HG03064 (cell line): Measurements from ENCODE around the gene LCN1.

Experiments
- ATAC-seq: cut with Tn5 transposase; IDR thresholded peaks from one replicate; pipeline ENCODE4 v1.9.1; 2021; ENCODE audit warnings: low read depth; ENCODE audit not compliant: unreplicated experiment

Gene LCN1

DNA sequence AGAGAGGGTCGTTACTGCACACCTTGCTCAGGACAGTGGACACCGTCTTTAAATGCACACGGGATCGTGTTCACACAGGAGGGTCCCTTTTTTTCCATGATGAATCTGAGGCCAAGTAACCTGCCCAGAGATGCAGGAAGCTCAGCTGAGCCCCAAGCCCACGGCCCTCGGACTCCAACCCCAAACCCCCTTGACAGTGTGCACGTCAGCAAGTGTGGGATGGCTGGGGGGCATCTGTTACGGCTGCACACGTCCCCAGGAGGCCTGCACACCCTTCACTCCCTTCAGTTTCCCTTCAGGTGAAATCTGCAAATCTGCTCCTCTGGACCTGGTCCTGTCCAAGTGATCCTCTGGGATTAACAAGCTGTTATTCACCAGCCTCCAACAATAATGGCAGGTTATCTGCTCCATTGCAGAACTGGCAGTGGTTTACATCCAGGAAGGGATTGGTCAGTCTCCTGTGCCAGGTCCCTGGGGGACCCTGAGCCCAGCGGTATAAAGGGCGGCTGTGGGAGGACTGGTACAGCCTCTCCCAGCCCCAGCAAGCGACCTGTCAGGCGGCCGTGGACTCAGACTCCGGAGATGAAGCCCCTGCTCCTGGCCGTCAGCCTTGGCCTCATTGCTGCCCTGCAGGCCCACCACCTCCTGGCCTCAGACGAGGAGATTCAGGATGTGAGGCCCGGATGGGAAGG lies at the start of gene LCN1:
TSS of gene LCN1 (plus strand) at position 525 of the 692 bp plus-strand sequence. CDS start at position 583, 58 bp downstream.
- ATAC-seq, result no peak

DNA sequence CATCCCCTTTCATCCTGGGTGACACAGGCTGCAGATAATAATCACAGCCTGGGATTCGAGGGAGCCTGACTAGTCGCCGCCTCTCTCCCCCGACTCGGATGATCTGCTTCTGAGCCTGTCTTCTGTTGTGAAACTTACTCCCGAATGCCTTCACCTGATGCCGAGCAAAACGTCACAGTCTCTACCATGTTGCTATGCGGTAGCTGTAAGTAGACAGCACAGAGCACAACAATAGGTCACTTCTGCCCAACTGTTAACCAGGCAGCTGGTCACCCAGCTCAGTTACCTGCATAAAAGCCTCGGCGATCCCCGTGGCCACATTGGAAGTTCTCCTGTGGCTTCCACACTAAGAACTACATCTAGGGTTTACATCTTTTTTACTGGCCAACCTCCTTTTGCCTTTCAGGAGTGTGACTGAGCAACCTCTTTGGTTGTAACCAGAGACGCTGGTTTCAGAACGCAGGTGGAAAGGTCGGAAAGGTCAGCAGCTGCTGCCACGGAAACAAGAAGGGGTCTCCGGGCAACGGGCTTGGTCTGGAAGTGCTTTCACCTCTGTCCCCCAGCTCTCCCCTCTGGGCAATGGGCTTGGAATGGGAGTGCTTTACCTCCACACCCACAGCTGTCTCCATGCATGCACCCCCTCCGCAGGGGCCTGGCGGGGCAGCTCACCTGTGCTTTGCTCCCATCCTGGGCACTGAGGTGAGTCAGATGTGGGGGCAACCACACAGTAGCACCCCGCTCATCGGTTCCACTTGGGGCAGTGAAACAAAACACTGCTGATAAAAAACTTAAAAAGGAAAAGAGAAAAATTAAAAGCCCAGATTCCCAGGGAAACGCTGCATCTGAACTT lies 49.2 kb upstream of the LCN1 start:
- no peak for ATAC-seq

DNA sequence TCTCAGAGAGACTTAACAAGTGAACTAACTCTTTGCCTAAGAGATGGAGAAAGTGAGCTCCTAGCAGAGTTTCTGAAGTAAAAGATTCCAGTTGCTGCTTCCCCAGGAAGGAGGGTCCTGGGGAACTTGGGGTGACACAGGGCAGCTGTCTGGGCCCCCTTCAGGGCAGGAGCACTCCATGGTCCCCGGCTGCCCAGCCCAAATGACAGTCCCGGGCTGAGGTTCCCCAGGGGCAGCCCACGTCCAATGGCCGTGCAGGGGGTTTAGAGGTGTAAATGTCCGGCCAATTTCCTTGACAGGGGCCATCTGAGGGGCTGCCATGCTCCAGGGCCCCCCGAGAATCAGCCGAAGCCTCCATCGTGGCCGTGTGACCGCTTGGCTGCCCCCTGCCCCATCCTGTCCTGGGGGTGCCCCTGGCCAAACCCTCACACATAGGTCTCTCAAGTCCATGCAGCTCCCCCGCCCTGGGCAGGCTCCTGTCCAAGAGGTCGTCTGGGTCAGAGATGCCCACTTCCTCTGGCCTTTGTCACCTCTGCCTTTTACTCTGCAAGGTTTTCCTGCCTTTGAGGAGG lies 47.2 kb upstream of the LCN1 start:
- no peak for ATAC-seq

DNA sequence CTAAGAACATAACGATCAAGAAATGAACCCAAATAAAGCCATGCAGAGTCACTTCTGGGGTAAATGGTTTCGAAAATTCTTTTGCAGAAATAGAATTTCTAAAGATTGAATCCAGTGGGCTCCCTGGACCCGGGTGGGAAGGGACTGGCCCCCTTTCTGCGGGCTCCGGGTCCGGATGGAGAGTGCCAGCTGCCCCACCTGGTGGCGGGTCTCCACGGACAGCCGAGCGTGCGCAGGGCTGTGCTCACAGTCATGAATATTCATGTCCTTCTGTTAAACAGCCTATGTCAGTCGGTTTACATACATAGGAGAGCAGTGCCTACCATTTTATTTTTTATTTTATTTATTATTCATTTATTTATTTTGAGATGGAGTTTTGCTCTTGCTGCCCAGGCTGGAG lies 46.3 kb upstream of the LCN1 start:
- ATAC-seq, result no peak

DNA sequence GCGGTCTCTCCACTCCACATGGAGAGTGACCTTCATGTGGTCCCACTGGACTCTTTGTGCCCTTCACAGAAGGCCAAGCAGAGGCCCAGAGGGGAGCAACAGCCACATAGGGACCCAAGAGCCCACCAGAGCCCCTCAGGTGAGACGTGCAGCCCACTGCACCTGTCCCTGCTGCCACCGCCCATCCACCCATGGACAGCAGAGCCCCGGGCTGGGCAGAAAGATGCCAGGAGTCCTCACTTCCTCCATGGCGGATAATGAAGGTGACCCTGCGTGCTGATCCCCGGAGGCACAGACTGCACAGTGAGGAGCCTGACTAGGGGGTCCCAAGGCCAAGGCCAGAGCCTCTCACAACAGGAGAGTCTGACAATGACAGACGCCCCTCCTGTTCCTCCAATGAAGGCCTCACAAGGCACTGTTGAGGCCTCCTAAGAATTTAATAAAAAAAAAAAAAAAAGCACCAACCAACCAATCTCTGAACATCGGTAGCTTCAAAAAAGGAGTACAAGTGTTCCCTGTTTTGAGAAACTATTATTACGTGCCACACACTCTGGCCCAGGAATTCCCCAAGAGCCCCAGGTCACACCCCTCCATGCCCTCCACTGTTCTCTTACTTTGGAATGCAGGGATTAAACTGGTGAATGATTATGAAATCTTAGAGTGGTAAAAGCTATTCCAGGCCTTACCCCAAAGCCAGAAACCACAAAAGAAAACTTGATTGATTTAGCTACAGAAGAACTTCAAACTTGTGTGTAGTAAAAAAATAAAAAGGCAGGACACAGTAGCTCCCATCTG lies 44.5 kb upstream of the LCN1 start:
- no peak for ATAC-seq

DNA sequence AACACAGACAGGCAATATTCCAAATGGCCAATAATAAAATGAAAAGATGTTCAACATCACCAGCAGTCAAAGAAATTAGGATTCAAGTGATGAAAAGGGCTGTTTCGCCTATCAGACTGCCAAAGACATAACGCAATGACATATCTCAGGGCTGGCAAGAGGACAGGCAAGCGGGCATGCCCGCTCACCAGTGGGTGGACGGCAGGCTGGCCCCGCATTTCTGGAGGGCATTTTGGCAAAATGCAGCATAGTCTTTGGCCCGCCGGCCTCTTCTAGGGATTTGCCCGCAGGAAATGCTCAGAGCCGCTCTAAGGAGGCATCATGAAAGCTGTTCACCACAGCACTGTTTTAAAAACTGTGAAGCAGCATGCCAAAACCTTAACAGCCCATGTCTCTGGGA lies 43.0 kb upstream of the LCN1 start:
- no peak for ATAC-seq

DNA sequence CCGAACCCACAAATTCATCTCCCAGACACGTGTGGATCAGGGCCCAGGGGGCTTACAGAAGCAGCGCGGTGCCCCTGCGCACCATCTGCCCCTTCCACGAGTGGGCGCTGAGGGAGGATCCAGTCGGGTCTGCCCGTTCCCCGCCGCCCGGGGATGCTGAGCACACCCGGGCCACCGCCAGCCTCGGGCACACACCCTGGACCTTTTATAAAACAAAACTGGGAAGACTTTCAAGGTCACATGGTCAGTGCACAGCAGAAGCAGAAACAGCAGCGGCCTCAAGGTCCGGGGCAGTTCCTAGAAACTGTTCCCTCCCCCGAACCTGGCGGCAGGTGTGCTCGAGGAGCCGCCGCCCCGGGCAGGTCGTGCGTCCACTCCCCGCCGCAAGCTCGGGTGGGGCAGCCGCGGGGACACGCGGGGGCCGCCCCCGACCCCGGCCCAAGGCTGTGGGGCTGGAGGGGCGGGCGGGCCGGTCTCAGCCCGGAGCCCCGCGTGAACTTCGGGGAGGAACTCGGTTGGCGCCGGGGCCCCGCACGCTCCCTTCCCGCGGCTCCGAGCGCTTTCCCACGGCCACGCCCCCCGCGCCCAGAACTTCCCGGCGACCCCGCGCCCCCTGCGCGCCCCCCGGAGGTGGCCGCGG lies 42.3 kb upstream of the LCN1 start:
- no peak for ATAC-seq

DNA sequence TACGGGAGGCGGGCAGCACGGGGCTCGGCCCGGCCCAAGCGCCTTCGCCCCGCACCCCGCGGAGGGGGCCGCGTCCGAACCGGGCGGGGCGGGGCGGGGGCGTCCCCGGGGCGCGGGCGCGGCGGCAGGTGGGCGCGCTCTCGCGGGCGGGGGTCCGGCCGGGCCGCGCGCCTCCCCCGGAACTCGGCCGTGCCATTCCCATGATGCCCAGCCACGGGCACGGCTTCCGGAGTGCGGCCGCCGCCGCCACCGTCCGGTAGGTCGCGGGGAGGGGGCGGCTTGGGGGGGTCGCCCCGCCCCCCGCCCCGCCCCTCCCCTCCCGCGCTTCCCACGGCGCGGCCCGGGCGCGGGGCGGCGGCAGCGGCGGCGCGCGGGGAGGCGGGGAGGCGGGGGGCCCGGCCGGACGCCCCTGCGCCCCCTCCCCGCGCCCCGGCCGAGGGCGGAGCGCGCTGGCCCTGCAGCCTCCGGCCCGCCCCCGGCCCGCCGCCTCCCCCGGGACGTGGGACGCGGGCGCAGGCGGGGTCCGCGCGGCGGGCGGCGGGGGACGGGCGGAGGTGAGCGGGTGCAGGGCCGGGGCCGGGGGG lies 41.7 kb upstream of the LCN1 start, which contains the start of gene PPP1R26:
TSS of gene PPP1R26 (plus strand) at position 314 of the 584 bp plus-strand sequence. CDS start 4,729 bp downstream, outside the sequence.
- no peak for ATAC-seq

DNA sequence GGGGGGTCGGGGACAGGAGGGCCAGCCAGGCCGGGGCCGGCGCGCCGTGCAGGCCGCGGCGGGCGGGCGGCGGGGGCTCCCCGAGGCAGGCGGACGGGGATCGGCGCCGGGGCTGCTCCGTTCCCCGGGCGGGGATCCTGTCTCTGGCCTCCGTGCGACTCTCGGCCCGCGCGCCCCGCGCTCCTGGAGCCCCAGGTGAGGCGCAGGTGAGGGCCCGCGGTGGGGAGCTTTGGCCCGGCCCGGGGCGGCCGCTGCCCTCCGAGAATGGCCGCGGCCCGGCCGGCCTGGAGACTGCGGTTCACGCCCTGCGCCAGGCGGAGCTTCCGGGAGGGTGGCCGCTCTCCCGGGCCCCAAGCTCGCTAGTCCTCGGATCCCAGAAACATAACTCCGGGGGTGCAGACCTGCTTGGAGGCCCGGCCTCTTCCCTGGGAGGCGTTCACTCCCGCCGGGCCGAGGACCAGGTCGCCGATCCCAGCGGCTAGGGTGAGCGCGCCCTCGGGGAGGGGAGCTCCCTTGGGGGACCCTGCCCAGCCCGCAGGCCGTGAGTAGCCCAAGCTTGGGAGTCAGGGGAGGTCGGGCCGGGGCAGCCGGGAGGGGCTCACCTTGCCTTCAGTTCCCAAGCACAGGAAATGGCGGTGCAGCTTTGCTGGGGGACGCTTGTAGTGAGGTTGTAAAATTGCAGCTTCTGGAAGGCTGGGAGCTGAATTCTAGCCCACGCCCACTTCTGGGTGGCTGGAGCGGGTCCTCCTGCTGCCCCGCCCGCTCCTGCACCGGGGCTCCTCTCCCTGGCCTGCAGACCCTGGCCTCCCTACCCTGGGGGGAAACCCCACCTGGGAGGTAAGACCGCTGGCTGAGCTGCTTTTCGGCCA lies 40.9 kb upstream of the LCN1 start:
- no peak for ATAC-seq

DNA sequence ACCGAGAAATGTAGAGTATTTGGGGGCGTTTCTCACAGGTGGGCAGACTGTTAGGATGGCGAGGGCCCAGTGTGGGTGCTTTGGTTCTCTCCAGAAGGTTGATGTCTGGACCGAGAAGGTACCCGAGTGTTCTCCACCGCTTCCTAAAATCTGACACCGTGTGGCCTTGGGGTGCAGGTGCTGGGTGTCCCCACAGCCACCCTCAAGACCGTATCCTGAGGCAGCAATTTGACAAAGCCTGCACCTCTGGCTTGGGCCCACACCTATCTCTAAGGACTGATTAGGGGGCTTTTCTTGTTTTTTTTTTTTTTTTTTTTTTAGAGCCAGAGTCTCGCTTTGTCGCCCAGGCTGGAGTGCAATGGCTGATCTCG lies 40.3 kb upstream of the LCN1 start:
- no peak for ATAC-seq

DNA sequence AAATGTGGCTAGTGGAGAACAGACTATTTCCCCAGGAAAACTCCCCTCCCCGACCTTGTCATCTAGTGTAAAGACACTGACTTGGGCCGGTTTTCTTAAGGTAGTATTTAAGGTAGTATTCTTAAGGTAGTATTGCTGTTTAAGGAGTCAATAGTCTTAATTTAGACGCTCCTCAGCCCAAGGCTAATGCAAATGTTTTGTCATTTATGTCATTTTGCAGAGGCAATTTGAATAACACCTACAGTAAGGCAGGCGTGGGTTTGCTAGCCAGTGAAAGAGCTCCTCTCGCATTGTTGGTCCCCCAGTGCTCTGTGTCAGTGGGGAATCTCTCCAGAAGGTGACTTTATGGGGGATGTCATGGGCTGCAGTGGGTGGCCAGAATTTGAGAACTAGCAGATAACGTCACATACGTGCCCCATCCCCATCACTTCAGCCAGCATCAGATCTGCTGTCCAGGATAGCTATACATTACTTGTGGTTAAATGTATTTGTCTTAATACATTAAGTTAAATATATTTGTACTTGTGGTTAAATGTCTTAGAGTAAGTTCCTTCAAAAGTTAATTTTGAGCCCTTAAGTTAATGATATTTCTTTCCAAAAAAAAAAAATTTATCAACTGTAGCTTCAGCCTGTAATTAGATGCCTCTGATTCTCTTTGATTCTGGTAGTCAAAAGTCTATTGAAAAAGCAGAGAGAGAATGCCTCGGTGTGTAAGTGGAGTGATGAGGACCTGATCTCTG lies 39.1 kb upstream of the LCN1 start:
- no peak for ATAC-seq

DNA sequence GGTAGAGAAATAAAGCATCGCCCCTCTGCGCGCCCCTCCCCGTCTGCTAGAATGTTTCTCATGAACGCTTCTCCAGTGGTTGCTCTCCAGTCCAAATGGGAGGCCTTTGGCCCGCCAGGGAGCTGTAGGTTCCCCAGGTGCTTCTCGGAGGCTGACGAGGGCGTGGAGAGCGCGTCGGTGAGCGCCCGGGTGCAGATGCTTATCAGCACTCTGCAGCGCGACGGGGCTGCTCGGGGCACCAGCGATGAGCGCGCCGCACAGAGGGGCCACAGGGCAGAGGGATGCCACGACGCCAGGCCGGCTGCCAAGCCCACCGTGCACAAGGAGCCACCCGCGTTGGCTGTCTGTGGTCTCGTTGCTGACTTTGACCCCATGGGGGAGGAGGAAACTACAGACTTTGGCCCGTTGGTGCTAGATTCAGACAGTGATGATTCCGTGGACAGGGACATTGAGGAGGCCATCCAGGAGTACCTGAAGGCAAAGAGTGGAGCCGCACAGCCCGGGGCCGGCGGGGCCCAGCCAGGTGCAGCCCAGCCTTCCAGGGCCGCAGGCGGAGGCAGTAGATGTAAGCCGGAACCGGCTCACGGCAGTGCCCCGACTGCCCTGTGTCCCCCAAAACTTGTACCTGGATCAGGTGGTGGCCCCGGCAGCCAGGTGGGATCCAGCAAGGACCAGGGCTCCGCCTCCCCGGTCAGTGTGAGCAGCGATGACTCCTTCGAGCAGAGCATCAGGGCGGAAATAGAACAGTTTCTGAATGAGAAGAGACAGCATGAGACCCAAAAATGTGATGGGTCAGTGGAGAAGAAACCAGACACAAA lies 36.6 kb upstream of the LCN1 start:
- no peak for ATAC-seq

DNA sequence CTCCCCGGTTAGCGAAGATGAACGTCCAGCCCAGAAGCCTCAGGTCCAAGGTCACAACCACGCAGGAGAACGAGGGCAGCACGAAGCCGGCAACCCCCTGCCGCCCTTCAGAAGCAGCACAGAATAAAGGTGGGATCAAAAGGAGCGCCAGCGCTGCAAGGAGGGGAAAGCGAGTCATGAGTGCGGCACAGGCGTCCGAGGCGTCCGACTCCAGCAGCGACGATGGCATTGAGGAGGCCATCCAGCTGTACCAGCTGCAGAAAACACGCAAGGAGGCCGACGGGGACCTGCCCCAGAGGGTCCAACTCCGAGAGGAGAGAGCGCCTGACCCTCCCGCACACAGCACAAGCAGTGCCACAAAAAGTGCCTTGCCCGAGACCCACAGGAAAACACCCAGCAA lies 35.9 kb upstream of the LCN1 start:
- no peak for ATAC-seq

DNA sequence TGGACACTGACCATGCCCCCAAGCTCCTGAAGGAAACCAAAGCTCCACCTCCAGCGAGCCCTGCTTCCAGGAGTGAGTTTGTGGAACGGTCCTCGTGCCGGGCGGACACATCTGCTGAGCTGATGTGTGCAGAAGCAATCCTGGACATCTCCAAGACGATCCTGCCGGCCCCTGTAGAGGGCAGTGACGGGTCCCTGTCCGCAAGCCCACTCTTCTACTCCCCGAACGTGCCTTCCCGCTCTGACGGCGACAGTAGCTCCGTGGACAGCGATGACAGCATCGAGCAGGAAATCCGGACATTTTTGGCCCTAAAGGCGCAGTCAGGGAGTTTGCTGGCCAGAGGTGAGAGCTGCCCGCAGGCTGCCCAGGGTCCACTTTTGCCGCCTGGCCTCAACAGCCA lies 35.4 kb upstream of the LCN1 start:
- ATAC-seq, result no peak

DNA sequence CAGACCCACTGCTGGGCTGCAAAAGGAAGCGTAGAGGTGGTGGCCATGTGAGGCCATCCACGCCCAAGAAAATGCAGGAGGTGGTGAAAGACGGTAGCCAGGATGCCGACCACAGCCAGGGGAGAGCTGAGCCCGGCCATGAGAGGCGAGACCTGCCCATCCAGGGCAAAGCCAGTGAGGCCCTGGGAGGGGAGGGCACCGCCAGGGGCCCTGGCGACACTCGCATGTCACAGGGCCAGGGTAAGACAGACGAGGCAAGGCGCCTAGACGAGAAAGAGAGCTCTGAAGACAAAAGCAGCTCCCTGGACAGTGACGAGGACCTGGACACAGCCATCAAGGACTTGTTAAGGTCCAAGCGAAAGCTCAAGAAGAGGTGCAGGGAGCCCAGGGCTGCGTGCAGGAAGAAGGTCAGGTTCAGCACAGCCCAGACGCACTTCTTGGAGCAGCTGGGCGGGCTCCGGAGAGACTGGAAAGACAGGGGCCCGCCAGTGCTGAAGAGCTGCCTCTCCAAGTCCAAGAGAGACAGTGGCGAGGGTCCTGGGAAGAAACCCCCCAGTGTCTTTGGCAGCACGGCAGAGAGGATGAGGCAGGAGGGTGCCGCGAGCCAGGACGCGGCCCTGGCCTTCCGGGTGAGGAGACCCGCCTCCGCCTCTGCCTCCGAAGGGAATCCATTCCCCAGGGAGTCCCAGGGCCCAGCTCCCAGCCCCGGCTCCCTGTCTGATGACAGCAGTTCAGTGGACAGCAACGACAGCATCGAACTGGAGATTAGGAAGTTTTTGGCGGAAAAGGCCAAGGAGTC lies 34.8 kb upstream of the LCN1 start:
- ATAC-seq, result no peak

DNA sequence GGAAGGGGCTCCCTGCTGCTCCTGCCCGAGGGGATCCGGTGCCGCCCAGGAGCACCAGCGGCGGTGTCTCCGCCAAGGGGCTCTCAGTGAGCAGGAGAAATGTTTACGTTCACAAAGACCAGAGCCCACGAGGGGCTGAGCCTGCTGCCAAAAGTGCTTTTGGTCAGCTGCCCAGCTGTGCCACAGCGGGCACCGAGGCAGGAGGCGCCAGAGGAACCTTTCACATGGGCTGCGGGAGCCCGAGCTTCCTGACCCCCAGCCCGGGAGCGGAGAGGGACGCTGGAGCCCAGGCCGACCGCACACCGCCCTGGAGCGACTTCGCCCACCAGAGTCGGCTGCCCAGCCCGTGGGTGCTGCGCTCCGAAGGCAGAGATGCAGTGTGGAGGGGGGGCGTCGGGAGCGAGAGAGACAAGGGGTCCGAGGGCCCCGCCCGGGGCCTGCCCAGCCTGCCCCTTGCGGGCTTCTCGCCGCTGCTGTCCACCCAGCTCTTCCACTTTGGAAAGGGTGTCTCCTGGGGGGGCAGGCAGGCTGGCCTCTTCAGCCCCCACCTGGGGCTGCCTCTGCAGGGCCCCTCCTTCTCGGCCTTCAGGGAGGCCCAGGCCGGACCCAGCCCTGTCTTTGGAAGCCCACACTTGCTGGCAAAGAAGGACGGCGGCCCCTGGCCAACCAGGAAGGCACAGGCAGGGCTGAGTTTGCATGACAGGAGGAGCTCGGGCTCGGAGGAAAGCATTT lies 33.8 kb upstream of the LCN1 start:
- no peak for ATAC-seq
